Gastrocnemius medialis (tissue), 4 donors: ENCODE measurements around the gene DHX15.

ENCODE experiments used
- POLR2A ChIP-seq, 2 donors: fragments of 450-650 bp; IDR thresholded peaks; one replicate each; pipeline ENCODE4 v1.6.1; 2017; ENCODE audit warnings: antibody characterized with exemption in 2 of 2, mild to moderate bottlenecking in 2 of 2, moderate library complexity in 2 of 2
- TF ChIP-seq, protein P1 (sequence below), 5 experiments: fragments of 450-650 bp in 3 of 5; fragments of 200-600 bp in 2 of 5; sonication (generic) in 2 of 5; IDR thresholded peaks in 4 of 5; conservative IDR thresholded peaks in 1 of 5; 1 replicate in 4 of 5; 2 replicates in 1 of 5; pipeline ENCODE4 v1.5.1; 2016 to 2019; ENCODE audit warnings: antibody characterized with exemption in 5 of 5, mild to moderate bottlenecking in 3 of 5, moderate library complexity in 3 of 5

DNA sequence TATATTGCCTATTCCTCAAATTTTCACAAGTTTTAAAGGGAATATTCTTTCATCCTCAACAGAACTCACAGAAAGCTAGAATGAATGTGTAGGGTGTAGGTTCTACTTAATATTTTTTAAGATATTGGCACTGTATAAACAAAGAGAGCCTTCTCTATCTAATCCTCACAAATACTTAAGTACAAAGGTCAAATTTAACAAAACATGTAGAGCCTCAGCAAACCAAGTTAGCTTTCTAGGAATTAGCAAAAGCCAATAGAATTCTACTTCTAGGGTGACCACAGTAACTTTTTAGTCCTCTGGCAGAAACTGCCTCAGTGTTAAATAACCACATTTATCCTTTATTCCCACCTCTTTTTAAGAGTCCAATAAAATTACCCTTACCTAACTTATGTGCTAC lies 19.3 kb downstream of the DHX15 start:
- TF ChIP-seq, protein P1, sequence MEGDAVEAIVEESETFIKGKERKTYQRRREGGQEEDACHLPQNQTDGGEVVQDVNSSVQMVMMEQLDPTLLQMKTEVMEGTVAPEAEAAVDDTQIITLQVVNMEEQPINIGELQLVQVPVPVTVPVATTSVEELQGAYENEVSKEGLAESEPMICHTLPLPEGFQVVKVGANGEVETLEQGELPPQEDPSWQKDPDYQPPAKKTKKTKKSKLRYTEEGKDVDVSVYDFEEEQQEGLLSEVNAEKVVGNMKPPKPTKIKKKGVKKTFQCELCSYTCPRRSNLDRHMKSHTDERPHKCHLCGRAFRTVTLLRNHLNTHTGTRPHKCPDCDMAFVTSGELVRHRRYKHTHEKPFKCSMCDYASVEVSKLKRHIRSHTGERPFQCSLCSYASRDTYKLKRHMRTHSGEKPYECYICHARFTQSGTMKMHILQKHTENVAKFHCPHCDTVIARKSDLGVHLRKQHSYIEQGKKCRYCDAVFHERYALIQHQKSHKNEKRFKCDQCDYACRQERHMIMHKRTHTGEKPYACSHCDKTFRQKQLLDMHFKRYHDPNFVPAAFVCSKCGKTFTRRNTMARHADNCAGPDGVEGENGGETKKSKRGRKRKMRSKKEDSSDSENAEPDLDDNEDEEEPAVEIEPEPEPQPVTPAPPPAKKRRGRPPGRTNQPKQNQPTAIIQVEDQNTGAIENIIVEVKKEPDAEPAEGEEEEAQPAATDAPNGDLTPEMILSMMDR (IDR thresholded peaks at IDR 0.05 in 4 of 5, conservative IDR thresholded peaks at IDR 0.05 in 1 of 5): no peak
- no peak for TF ChIP-seq POLR2A (IDR thresholded peaks at IDR 0.05)
